DND-41 (cell line): Measurements from ENCODE around the gene C10orf90.

Experiments
- EZH2 ChIP-seq: IDR thresholded peaks from 3 replicates; pipeline ENCODE4 v1.6.1; 2012; ENCODE audit warnings: borderline replicate concordance, low read depth, mild to moderate bottlenecking, moderate library complexity, low read length, inconsistent platforms; ENCODE audit not compliant: severe bottlenecking
- TF ChIP-seq, protein P1 (sequence below): IDR thresholded peaks from 2 replicates; pipeline ENCODE4 v1.5.1; 2012; ENCODE audit warnings: borderline replicate concordance, low read length, moderate library complexity, mild to moderate bottlenecking; ENCODE audit not compliant: poor library complexity, severe bottlenecking; ENCODE audit errors: extremely low read depth

DNA sequence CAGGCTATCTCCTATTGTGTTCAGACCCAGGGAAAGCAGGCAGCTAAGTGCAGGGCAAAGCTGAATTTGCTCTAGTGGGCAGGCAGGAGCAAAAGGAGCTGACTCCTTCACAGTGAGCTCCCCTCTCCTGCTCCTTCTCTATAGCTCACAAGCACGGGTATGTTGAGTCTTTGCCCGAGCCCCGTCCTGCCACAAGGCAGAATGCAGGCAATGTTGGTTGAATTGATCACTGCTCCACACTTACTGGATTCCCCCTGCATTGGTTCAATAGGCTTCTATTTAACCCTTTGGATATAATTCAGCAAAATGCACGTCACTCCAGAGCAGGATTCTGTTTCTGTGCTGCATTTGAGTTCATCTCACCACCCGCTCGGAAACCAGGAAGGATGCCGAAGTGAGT lies 16.2 kb upstream of the C10orf90 start:
- TF ChIP-seq, protein P1, sequence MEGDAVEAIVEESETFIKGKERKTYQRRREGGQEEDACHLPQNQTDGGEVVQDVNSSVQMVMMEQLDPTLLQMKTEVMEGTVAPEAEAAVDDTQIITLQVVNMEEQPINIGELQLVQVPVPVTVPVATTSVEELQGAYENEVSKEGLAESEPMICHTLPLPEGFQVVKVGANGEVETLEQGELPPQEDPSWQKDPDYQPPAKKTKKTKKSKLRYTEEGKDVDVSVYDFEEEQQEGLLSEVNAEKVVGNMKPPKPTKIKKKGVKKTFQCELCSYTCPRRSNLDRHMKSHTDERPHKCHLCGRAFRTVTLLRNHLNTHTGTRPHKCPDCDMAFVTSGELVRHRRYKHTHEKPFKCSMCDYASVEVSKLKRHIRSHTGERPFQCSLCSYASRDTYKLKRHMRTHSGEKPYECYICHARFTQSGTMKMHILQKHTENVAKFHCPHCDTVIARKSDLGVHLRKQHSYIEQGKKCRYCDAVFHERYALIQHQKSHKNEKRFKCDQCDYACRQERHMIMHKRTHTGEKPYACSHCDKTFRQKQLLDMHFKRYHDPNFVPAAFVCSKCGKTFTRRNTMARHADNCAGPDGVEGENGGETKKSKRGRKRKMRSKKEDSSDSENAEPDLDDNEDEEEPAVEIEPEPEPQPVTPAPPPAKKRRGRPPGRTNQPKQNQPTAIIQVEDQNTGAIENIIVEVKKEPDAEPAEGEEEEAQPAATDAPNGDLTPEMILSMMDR, result no peak
- TF ChIP-seq EZH2, result no peak
